ENCODE data around the gene PLCH2.

The PLCH2 gene

DNA sequence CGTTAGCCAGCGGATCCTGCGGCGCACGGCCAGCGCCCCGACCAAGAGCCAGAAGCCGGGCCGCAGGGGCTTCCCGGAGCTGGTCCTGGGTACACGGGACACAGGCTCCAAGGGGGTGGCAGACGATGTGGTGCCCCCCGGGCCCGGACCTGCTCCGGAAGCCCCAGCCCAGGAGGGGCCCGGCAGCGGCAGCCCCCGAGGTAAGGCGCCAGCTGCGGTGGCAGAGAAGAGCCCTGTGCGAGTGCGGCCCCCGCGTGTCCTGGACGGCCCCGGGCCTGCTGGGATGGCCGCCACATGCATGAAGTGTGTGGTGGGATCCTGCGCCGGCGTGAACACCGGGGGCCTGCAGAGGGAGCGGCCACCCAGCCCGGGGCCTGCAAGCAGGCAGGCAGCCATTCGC lies 26.1 kb downstream of the PLCH2 start:
- DNase-seq: no peak

DNA sequence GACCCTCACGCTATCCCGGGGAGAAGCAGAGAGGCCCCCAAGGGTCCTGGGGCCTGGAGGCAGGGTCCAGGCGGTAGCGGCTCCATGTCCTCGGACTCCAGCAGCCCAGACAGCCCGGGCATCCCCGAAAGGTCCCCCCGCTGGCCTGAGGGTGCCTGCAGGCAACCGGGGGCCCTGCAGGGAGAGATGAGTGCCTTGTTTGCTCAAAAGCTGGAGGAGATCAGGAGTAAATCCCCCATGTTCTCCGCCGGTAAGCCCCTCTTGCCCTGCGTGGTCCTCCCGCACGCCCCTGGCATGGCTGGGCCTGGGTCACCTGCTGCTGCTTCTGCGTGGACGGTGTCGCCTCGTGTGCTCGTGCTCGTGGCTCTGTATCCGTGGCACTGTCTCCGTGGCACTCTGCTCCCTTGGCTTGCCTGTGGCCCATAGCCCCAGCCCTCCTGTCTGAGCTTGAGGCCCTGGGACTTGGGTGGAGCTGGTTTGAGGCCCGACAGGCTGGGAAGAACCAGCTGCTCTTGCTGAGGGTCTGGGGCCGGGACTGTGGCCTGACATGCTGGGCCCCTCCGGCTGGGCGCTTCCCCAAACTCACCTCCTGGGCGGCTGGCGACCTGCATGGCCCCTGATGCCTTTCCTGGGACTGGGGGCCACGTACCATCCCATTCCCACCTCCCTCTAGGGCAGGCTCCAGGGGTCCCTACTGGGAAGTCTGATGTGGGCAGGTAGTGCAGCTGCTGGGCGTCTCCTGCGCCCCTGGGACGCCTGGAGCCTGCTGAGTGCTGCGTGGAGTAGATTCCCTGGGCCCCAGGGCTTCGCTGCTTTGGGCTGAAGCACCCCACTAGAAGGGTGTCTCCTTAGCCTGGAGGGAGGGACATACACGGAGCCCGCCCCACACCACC lies 26.8 kb downstream of the PLCH2 start:
- DNase-seq: no peak

DNA sequence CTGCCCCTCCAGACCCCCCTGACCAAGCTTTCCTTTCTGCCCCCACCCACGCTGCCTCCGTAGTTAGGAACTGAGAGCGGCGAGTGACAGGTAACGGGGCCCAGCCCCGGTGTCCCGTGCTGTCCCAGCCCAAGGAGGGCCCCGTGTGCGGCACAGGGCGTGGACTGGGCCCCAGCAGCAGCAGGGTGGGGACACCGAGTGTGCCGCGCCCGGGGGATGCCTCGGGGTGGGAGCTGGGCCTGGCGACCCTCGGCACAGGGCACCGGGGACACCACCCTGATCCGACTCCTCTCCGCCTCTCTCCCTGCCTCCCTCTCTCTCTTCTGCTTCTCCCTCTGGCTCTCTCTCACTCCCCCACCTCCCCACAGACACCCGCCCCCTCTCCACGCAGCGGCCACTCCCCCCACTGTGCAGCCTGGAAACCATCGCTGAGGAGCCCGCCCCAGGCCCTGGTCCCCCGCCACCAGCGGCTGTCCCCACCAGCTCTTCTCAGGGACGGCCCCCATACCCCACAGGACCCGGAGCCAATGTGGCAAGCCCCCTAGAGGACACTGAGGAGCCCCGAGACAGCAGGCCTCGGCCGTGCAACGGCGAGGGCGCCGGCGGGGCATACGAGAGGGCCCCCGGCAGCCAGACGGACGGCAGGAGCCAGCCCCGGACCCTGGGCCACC lies 27.6 kb downstream of the PLCH2 start:
- DNase-seq: no peak

DNA sequence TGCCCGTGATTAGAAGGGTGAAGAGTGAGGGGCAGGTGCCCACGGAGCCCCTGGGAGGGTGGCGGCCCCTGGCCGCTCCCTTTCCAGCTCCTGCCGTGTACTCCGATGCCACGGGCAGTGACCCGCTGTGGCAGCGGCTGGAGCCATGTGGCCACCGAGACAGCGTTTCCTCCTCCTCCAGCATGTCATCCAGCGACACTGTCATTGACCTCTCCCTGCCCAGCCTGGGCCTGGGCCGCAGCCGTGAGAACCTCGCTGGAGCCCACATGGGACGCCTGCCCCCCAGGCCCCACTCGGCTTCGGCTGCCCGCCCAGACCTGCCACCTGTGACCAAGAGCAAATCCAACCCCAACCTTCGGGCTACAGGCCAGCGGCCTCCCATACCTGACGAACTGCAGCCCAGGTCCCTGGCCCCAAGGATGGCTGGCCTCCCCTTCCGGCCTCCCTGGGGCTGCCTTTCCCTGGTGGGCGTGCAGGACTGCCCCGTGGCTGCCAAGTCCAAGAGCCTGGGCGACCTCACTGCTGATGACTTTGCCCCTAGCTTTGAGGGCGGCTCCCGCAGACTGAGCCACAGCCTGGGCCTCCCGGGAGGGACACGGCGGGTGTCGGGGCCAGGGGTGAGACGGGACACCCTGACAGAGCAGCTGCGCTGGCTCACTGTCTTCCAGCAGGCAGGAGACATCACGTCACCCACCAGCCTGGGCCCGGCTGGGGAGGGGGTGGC lies 28.3 kb downstream of the PLCH2 start:
- DNase-seq: peak; percentile 45

DNA sequence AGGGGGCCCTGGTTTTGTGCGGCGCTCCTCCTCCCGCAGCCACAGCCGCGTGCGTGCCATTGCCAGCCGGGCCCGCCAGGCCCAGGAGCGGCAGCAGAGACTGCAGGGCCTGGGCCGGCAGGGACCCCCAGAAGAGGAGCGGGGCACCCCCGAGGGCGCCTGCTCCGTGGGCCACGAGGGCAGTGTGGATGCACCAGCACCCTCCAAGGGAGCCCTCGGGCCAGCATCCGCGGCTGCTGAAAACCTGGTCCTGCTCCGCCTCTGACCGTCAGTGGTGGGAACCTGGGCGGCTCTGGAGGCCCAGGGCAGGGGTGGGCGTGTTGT lies 28.8 kb downstream of the PLCH2 start:
- DNase-seq: peak; percentile 49

DNA sequence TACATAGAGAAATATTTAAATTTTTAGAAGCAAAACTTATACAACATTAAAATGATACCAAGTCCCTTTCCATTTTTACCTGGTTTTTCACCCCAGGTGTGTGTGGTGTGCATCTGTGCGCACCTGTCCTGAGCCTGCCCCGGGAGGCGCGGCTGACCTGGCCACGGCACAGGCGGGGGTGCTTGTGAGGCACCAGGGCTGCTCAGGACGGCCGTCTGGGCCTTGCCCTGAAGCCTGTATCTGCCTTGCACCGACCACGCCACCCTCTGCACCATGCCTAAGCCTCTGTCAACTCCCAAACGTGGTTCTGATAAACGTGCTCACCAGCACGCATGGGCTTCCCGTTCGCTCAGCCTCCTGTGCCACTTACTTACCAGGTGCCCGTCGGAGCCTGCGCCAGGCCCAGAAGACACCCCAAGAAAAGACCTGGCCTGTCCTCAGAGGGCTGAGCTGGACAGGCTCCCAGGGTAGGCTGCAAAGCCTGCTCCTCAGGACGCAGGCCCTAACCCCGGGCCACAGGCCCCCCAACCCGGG lies 29.4 kb downstream of the PLCH2 start:
- DNase-seq: no peak

DNA sequence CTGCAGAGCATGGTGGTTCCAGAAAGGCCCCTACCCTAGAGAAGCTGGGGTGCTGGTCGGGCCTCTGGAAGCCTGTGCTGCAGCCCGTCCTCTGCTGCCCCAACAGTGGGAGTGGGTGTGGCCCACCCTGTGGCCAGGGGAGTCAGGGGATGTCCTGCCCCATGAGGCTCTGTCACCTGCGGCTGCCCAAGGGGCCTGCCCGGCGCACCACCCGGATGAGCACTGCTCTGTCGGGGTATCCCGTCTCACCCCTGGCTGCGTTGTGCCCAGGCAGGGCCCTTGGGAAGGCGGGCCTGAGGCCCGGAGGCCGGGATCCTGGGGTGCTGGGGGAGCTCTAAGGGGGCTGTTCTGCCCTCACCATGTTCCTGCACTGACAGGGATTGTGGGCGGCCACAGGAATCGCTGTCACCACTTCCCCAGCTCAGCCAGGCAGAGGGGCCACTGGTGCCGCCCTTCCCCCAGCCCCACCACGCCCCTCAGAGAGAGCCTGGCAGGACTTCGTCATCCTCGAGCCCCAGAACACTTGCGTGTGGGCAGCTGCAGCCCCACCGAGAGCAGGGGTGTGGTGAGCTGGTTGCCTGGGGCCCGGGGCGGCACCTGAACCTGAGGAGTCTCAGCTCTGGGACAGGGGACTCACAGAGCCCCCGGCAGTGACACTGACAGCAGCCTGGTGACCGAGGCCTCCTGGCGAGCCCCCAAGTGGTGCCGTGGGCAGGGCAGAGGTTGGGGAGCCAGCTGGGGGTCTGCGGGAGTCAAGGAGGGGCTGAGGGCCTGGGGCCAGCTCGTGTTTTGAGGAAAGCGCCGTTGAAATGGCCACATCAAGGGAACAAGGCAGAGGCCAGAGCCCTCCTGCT lies 30.1 kb downstream of the PLCH2 start:
- no peak for DNase-seq

DNA sequence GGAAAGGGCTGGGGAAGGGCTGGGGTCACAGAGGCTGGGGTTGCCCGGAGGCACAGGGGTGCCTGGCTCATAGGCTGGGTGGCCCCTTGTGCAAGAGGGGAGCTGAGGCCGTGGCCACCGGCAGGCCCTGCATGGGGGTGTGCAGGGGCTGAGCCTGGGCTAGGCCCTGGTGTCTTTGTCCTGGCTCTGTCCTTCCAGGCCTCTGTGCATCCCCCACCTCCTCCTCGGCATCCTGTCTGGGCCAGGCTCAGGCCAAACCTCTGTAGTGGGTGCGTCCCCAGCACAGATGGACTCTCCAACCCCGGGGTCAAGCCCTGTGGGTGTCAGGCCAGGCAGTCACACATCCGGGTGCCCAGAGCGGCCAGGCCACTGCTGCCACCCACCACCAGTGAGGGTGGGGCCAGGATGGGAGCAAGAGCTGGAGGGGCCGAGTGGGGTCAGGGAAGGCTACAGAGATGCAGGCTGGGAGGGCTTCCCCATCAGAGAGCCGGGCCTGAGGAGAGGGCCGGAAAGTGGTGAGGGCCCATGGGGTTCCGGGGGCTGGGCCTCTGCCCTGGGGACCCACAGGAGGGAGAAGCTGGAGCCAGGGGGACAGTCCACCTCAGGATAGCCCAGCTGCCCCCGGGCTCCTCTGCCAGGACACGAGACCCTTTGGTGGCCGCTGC lies 30.9 kb downstream of the PLCH2 start:
- DNase-seq: no peak

DNA sequence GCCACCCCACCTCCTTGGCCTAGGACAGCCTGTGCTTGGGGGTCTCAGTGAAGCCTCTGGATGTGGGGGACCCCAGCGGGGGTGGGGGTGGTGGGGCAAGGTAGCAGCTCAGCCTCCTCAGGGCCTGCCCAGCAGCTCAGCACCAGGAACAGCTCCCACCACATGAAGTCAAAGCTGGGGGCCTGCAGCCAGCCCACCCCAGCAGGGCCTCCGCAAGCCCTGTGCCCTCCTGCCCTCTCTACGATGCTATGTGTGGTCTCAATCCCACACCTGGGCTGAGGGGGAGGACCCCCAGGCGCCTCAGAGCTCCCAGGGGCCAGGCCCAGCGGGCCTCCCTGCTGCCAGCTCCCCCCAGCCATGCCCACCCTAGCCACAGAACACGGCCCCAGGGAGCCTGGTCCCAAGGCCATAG lies 31.7 kb downstream of the PLCH2 start:
- DNase-seq: no peak

DNA sequence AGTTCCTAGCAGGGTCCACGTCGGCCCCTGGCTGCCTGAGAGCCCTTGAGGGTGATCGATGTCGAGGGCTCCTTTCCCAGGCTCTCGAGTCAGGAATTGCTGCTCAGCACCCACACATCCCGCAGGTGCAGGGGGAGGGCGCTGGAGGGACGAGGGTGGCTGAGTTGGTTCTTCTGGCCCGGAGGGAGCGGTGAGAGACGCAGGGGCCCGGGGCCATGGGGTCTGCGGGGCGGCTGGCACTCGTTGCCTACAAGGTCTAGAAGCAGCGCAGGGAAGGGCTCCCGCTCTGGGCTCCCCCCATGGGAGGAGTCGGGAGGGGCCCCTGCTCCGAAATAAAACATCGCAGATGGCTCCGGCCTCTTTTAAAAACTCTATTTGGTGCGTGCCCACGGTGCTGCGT lies 32.1 kb downstream of the PLCH2 start:
- no peak for DNase-seq

DNA sequence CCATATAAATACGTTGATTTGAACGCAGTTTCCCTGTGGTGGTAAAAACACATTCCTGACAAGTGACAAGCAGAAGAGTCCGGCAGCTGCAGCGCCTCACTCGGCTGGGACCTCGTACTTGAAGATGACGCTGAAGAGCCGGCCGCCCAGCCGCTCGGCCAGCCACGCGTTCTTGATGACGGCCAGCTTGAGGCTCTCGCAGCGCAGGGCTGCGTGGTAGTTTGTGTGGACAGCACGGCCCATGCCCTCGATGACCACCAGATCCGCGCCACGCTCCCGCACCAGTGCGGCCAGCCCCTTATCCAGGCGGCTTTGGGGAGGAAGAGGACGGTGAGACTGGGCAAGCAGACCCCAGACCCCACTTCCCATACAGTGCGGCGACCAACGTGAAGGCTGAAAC lies 32.7 kb downstream of the PLCH2 start:
- DNase-seq: no peak

DNA sequence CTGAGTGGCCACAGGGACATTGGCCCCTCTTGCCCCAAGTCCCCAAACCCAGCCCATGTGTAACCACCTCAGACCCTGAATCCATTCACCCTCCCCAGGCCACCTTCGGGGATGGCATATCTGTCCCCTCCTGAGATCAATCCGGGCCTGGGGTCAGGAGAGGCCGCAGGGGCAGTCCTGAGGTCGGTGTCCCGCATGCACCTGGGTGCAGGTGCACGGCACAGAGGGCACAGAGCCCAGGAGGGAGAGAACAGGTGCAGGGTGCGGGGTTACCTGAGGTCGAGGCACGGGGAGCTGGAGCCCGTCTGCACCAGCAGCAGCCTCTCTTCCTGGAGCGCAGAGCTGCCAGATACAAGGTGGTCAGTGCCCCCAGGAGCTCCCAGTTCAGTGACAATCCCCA lies 33.5 kb downstream of the PLCH2 start:
- no peak for DNase-seq

DNA sequence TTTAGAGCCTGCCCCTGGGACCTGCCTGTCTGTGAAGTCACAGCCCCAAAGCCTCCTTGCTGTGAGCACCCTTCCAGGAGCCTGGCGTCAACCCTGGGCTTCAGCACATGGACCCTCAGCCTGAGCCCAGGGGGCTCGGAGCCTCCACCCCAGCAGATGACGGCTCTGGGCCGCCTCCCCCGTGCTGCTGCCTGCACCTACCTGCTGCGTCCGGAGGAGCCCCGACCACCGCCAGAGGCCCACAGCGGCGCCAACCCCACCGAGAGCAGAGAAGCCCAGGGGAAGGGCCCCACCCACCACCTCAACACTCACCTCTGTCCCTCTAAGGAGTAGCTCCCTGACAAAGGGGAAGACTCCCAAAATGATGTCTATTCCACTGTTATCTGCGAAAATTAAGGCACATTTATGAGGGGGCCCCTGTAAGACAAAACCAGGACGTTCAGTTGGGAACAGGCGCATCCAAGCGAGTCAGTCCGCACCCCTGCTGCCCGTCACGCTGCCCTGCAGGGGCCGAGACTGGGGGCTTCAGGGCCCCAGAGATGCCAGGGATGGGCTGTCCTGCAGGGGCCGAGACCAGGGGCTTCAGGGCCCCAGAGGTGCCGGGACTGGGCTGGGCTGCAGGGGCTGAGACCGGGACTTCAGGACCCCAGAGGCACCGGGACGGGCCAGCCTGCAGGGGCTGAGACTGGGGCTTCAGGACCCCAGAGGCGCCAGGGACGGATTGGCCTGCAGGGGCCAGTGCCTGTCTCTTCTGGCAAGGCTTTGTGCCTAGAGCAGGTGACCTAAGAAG lies 34.5 kb downstream of the PLCH2 start:
- DNase-seq: no peak

DNA sequence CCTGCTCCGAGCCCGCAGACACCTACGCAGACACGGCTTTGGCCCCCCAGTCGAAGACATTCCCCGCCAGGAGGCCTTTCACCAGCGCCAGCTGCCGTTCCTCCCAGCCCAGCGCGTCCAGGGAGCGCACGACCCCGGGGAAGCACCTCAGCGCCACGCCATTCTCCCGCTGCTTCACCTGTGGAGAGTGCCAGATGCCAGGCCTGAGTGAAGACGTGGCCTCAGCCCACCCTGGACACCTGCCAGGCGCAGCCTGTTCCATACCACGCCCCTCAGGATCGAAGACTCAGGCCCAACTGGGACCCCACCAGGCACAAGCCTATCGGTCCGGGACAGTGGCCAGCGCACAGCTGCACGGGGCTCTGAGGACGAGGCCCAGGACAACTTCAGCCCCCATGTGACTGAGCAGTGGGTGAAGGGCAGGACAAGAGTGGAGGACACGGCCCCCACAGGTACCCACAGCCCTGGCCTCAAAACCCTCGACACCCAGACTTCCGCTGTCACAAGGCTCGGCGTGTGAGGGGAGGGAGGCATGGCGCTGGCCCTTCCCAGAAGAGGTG lies 36.9 kb downstream of the PLCH2 start:
- DNase-seq: no peak

DNA sequence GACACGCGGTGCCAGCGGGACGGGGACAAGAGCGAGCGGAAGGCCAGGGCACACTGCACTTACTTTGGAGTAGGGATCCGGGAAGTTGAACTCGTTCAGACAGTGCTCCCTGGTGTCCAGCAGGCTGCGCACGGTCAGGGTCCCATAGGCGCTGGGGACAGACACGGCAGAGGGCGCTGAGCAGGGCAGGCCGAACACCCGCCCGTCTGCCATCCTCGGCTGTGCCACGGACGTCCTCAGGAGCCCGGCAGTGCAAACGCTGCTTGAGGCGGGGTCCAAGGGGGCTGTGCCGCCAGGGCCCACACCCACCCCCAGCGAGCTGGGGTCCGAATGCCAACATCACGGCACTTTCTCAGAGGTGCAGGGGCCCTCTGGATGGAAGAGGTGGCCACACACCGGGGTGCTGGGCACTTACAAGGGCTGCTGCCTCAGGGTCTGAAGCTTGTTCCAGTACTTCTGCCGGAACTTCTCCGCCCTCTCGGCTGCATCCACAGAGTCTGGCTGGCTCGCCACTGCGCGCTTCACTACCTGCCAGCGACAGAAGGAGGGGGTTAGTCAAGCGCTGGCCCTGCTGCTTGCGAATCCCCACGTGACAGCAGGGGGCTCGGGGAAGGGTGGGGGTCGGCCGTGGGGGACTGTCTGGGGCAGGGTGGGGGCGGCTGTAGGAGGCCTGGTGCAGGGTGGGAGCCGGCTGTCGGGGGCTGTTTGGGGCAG lies 38.0 kb downstream of the PLCH2 start:
- no peak for DNase-seq

DNA sequence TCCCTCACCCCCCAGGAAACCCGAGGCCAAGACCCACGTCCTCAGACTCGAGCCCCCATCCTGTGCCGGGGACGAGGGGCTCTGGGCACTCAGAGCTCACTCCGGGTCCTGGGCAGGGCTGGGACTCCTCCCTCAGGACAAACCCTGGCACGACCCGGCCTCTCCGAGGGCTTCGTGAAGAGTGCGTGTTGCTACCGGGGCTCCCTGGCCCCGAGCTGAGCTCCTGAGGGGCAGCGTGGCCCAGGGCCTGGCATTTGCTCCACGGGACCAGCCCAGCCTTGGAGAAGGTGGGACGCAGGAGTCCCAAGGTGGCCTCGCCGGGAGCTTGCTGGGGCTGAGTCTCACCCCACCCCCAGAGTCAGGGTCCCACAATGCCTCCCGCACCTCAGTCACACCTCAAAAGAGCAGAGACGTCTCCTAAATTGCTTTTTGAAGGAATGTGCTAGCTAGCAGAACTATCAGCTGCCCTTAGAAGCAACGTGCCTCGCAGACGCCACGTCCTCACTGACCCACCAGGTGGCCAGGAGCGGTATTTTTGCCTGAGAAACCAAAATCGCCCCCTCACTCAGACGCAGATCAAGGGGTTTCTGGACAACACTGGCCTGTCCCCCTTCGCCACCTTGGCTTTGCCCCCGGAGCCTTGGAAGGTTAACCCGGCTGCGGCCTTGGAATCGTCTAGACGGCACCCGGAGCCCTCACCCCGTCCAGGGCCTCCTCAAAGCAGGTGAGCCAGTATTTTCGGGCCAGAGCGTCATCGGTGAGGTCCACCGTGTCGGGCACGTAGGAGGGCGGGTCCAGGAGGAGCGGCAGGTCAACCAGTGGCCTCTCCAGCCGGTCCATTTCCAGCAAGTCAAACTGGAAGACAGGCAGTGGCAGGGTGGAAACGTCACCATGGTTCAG lies 39.0 kb downstream of the PLCH2 start:
- no peak for DNase-seq

DNA sequence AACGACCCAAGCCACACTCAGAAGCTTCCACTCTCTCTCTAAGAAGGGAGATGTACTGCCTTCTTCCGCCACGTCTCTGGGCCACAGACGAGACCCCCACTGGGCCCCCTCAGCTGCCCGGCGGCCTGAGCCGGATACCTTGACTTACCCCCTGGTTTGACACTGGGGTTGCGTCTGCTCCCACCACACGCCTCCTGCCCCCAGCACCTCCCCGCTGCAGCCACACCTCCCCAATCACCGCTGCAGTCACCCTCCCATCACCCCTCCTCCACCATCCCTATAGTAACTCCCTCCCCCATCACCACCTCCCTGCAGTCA lies 39.6 kb downstream of the PLCH2 start:
- no peak for DNase-seq

DNA sequence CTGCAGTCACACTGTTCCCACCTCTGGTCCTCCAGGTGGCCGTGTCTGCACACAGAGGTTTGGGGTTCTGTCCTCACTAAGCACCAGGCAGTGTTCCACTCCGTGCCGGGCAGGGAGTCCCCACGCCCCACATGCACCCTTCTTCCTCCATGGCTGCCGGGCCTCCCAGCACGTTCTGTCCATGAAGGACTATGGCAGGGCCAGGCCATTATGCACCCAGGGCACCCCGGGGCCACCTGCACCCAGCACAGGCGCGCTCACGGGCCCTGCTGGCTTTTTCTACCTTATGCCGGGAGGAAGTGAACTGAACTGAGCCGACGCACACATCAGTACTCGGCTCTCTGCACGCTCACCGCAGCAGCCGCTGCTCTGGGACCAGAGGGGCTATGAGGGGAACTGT lies 40.0 kb downstream of the PLCH2 start:
- no peak for DNase-seq

DNA sequence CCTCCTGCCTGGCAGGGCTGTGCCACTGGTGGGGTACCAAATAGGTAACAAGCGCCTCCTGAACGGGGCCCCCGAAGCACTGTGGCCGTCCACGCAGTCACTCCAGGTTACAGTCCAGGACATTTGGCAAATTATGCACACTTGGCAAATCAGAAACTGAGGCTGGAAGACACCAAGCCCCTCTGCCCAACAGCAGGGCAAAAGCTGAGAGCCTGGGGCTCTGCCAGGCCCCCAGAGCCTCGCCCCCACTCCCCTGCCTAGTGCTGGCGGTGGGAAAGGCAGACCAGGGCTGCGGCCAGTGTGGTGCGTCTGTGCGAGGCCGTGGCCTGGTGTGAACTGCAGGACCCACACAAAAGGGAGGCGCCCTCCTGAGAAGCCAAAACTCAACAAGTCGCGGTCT lies 40.9 kb downstream of the PLCH2 start:
- no peak for DNase-seq
